Fibroblast of lung (primary cell): Measurements from ENCODE around the gene ACER3. TPM values are rescaled to one million over a fixed set of nuclear protein-coding genes. Genes with fewer than 3 reads are reported as not detected.

Source experiments
- DNase-seq, 2 donors: peaks; one replicate each; pipeline versions ENCODE4 v3.0.0 to v3.0.0-alpha.2; 2010; ENCODE audit warnings: low read depth in 2 of 2
- H2AFZ ChIP-seq: 2 replicates; pipeline ENCODE4 v1.5.1; 2012; ENCODE audit warnings: low read length, control low read depth, inconsistent platforms
- H3K27ac ChIP-seq: 2 replicates; pipeline ENCODE4 v1.5.1; 2011; ENCODE audit warnings: low read length, control low read depth; ENCODE audit not compliant: insufficient read depth
- H3K27me3 ChIP-seq: 2 replicates; pipeline ENCODE4 v1.5.1; 2011; ENCODE audit warnings: mild to moderate bottlenecking, low read length; ENCODE audit not compliant: control insufficient read depth, insufficient read depth
- H3K36me3 ChIP-seq: 2 replicates; pipeline ENCODE4 v1.5.1; 2011; ENCODE audit warnings: low read length; ENCODE audit not compliant: control insufficient read depth, insufficient read depth
- H3K4me1 ChIP-seq: 2 replicates; pipeline ENCODE4 v1.5.1; 2011; ENCODE audit warnings: low read length; ENCODE audit not compliant: control insufficient read depth, insufficient read depth; ENCODE audit errors: extremely low read depth
- H3K4me2 ChIP-seq: 2 replicates; pipeline ENCODE4 v1.5.1; 2011; ENCODE audit warnings: low read length, control low read depth; ENCODE audit not compliant: insufficient read depth; ENCODE audit errors: extremely low read depth
- H3K4me3 ChIP-seq, 4 experiments: fragments of 200-600 bp in 1 of 4; sonication (generic) in 1 of 4; replicated peaks in 1 of 4; 2 replicates each; pipeline ENCODE4 v1.5.1; 2011 to 2016; ENCODE audit warnings: low read length in 4 of 4, low read depth in 3 of 4, mild to moderate bottlenecking in 3 of 4, control low read depth in 2 of 4, inconsistent platforms in 1 of 4, mixed read lengths in 1 of 4; ENCODE audit not compliant: insufficient read depth in 1 of 4; ENCODE audit errors: control extremely low read depth in 1 of 4
- H3K79me2 ChIP-seq: 2 replicates; pipeline ENCODE4 v1.5.1; 2012; ENCODE audit warnings: mild to moderate bottlenecking, low read length, inconsistent platforms; ENCODE audit not compliant: control insufficient read depth, insufficient read depth
- H3K9ac ChIP-seq: 2 replicates; pipeline ENCODE4 v1.5.1; 2011; ENCODE audit warnings: mild to moderate bottlenecking, low read length, control low read depth; ENCODE audit not compliant: insufficient read depth
- H3K9me3 ChIP-seq: 2 replicates; pipeline ENCODE4 v1.5.1; 2012; ENCODE audit warnings: low read depth, low read length; ENCODE audit not compliant: control insufficient read depth, insufficient read depth
- H4K20me1 ChIP-seq: 2 replicates; pipeline ENCODE4 v1.5.1; 2011; ENCODE audit warnings: low read length; ENCODE audit not compliant: control insufficient read depth, insufficient read depth; ENCODE audit errors: extremely low read depth
- CTCF ChIP-seq, 2 donors: IDR thresholded peaks in 1 of 2; conservative IDR thresholded peaks in 1 of 2; 1 replicate in 1 of 2; 2 replicates in 1 of 2; pipeline ENCODE4 v1.5.1; 2011 to 2012; ENCODE audit warnings: low read length in 2 of 2, control low read depth in 1 of 2, inconsistent platforms in 1 of 2, low read depth in 1 of 2, mild to moderate bottlenecking in 1 of 2
- EZH2 ChIP-seq: IDR thresholded peaks from 2 replicates; pipeline ENCODE4 v1.5.1; 2012; ENCODE audit warnings: low read length, control low read depth, mild to moderate bottlenecking; ENCODE audit errors: missing control alignments
- polyA plus RNA-seq, 2 donors: library from polyadenylated mRNA; depleted of rRNA in 1 of 2; stranded (reverse) in 1 of 2; unstranded in 1 of 2; fragments of >200 nt; gene quantifications; 2 replicates each; pipeline ENCODE4 v1.2.1, GENCODE V29; 2011 to 2012; ENCODE audit warnings: missing spikeins in 1 of 2
- total RNA-seq: library from RNA; depleted of rRNA; stranded (reverse); fragments of >200 nt; gene quantifications from 2 replicates; pipeline ENCODE4 v1.2.1, GENCODE V29; 2014

The ACER3 gene
- total and polyA plus RNA-seq, 2 donors (not counting 1 experiment from before 2014, with no cell fraction given) = 6.1 to 22.3 TPM

GRCh38 chr11:76823481-76824028 is 37.2 kb upstream of the ACER3 start:
- H2AFZ ChIP-seq = peak overlapping the region; percentile 40
- H4K20me1 ChIP-seq = no peaks in the 10 kb centered on the region
- peak in 1 of 2 donors; percentile 85 for DNase-seq
- no peak overlapping the region for H3K9ac ChIP-seq
- H3K79me2 ChIP-seq = no peaks in the 10 kb centered on the region
- no peaks in the 10 kb centered on the region for H3K36me3 ChIP-seq
- no peak overlapping the region for H3K4me3 ChIP-seq
- H3K4me1 ChIP-seq = peaks cover 5% of the 10 kb centered on the region
- no peak overlapping the region for H3K27ac ChIP-seq
- TF ChIP-seq CTCF (conservative IDR thresholded peaks at IDR 0.05 in 1 of 2, IDR thresholded peaks at IDR 0.05 in 1 of 2; ENCODE audit: low read depth in 1 of 2, low read length in 2 of 2) = no peak
- no peak for TF ChIP-seq EZH2
- no peak overlapping the region for H3K4me2 ChIP-seq
- no peaks in the 10 kb centered on the region for H3K27me3 ChIP-seq
- H3K9me3 ChIP-seq = no peaks in the 10 kb centered on the region

- peaks cover 5% of the 10 kb centered on the region for H3K4me1 ChIP-seq
- no peaks in the 10 kb centered on the region for H3K27me3 ChIP-seq
- H3K9ac ChIP-seq = no peak overlapping the region
- H3K27ac ChIP-seq = no peak overlapping the region
- DNase-seq = peak in 1 of 2 donors; percentile 25
- no peaks in the 10 kb centered on the region for H3K9me3 ChIP-seq
- no peak overlapping the region for H3K4me2 ChIP-seq
- H3K4me3 ChIP-seq = no peak overlapping the region
- no peaks in the 10 kb centered on the region for H3K36me3 ChIP-seq
- no peaks in the 10 kb centered on the region for H4K20me1 ChIP-seq
- H2AFZ ChIP-seq = no peak overlapping the region
- no peak for TF ChIP-seq CTCF (conservative IDR thresholded peaks at IDR 0.05 in 1 of 2, IDR thresholded peaks at IDR 0.05 in 1 of 2; ENCODE audit: low read depth in 1 of 2, low read length in 2 of 2)
- TF ChIP-seq EZH2 = no peak
- H3K79me2 ChIP-seq = no peaks in the 10 kb centered on the region
These were observed 36.4 kb upstream of the ACER3 start for GRCh38 chr11:76824083-76824939.

GRCh38 chr11:76824980-76825725 is 35.6 kb upstream of the ACER3 start:
- H3K27ac ChIP-seq = no peak overlapping the region
- H3K9ac ChIP-seq = no peak overlapping the region
- no peaks in the 10 kb centered on the region for H3K36me3 ChIP-seq
- peak in 1 of 2 donors; percentile 41 for DNase-seq
- H3K4me3 ChIP-seq = no peak overlapping the region
- no peak overlapping the region for H3K4me2 ChIP-seq
- H3K9me3 ChIP-seq = no peaks in the 10 kb centered on the region
- H3K79me2 ChIP-seq = no peaks in the 10 kb centered on the region
- TF ChIP-seq CTCF (conservative IDR thresholded peaks at IDR 0.05 in 1 of 2, IDR thresholded peaks at IDR 0.05 in 1 of 2; ENCODE audit: low read depth in 1 of 2, low read length in 2 of 2) (no peak), EZH2 (no peak)
- H3K4me1 ChIP-seq = peaks cover 5% of the 10 kb centered on the region
- no peaks in the 10 kb centered on the region for H4K20me1 ChIP-seq
- H2AFZ ChIP-seq = no peak overlapping the region
- H3K27me3 ChIP-seq = no peaks in the 10 kb centered on the region
